HG03457 (cell line): ENCODE results near the gene CEP250.
"Not testable (repeated sequence)": the region's sequence is repeated elsewhere in the genome, so short reads cannot be mapped to it uniquely, and the experiment has no call there.

Experiments used
- ATAC-seq: cut with Tn5 transposase; IDR thresholded peaks from one replicate; pipeline ENCODE4 v1.9.1; 2021; ENCODE audit warnings: moderate number of reproducible peaks; ENCODE audit not compliant: unreplicated experiment

CEP250 gene

GRCh38 chr20:35449855-35450254 is 5.5 kb upstream of the CEP250 start:
- not testable (repeated sequence) for ATAC-seq

DNA sequence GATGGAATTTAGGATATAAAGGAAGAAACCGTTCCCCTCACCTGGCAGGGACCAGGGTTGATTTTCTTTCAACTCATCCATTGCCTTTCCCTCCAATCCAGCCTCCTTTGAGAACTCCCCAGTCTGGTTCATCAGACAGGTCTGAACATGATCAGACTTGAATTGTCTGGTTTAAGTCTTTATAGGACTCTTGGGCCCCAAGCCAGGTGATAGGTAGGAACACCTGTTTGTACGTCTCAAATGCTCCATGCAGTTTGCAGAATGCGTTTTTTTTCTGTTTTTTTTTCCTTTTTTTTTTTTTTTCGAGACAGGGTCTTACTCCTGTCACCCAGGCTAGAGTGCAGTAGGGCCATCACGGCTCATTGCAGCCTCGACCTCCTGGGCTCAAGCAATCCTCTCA is 4.1 kb upstream of the CEP250 start:
- no peak for ATAC-seq

- no peak for ATAC-seq
Measured at GRCh38 chr20:35453647-35454046, 1.8 kb upstream of the CEP250 start.

- not testable (repeated sequence) for ATAC-seq
Measured at GRCh38 chr20:35456700-35457099, 1.3 kb downstream of the CEP250 start.

GRCh38 chr20:35457539-35457938 is 2.1 kb downstream of the CEP250 start:
- not testable (repeated sequence) for ATAC-seq

GRCh38 chr20:35458388-35458787 is 3.0 kb downstream of the CEP250 start:
- no peak for ATAC-seq

GRCh38 chr20:35461620-35462019 is 6.2 kb downstream of the CEP250 start:
- ATAC-seq, result no peak

DNA sequence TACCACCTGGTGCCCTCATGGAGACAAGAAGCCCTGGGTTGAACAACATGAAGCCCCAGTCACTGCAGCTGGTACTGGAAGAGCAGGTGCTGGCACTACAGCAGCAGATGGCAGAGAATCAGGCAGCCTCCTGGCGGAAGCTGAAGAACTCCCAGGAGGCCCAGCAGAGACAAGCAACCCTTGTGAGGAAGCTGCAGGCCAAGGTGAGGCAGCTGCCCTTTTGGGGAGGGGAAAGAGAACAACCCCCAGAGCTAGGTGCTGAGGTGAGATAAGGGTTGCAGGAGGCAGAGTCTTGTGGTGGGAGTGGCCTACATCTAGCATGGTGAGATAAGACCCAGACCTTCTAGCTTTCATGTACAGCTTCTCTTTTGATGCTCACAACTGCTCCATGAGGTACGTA is 7.0 kb downstream of the CEP250 start:
- ATAC-seq, result no peak

DNA sequence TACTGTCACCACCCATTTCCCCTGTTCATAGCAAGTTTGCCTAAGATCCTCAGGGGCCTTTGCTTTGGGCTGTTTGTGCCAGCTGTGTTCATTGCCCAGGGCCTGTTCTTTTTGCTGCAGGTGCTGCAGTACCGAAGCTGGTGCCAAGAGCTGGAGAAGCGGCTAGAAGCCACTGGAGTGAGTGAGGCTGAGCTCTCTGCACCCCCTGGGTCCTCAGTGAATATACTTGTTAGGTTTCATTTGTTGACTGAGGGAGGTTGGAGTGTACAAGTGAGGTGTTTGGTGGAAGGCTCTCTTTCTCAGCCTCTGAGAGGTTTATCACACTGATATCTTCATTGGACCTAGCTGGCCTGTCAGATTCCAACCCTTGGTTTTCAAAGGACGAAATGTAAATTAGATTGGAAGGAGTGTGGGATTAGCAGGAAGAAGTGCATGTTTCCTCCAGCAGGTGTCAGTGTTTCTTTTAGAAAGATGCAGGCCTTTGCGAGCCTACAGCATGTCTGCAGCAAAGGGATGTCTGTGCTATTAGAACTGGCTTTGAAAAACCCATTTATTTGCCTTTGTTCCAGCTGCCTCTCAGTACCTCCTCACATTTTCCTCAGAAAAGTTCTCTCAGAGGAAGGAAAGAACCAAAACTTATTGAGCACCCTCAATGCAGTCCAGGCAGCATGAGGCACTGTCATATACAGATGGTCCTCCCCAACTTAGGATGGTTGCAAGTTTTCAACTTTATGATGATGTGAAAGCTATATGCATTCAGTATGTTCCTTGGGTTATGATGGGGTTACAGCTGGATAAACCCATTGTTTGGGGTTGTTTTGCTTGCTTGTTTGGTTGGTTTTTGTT is 8.3 kb downstream of the CEP250 start:
- ATAC-seq, result no peak

GRCh38 chr20:35465976-35466375 is 10.6 kb downstream of the CEP250 start:
- ATAC-seq, result no peak

DNA sequence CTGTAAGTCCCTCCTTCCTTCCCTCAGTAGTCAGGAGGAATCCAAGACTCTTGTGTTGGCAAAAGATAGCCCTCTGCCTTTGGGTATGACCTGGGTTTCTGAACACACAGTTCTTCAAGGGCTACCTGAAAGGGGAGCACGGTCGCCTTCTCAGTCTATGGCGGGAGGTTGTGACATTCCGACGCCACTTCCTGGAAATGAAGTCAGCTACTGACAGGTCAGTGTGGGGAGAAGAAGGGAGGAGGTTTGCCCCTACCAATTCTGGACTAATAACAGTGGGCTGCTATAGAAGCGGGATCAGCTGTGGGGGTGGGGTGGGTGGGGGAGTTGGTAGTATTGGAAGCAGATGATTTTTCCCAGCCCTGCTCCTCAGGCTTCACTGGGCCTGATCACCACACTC is 11.5 kb downstream of the CEP250 start:
- no peak for ATAC-seq

- ATAC-seq, result no peak
Measured at GRCh38 chr20:35467339-35468224, 12.2 kb downstream of the CEP250 start.

GRCh38 chr20:35468671-35469334 is 13.4 kb downstream of the CEP250 start:
- no peak for ATAC-seq

DNA sequence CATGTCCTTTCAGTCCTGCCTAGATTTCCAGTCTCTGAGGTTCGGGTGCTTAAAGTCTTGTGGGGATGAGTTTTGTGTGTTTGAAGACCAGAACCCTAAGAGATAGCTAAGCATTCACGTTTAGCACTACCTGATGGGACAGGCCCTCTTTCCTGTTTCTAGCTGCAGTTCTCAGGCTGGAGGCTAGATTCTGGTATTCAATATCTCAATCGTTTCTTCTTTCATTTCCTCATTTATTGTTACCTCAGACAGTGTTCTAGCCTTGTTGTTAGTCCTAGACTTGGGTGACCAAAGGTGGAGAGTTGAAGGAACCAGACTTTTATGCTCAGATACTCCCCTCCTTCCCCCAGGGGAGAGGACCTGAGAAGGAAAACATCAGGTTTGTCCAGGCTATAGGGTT is 16.8 kb downstream of the CEP250 start:
- no peak for ATAC-seq

- ATAC-seq, result no peak
Measured at GRCh38 chr20:35473684-35474083, 18.3 kb downstream of the CEP250 start.

- ATAC-seq, result no peak
Measured at GRCh38 chr20:35474303-35474871, 19.0 kb downstream of the CEP250 start.

DNA sequence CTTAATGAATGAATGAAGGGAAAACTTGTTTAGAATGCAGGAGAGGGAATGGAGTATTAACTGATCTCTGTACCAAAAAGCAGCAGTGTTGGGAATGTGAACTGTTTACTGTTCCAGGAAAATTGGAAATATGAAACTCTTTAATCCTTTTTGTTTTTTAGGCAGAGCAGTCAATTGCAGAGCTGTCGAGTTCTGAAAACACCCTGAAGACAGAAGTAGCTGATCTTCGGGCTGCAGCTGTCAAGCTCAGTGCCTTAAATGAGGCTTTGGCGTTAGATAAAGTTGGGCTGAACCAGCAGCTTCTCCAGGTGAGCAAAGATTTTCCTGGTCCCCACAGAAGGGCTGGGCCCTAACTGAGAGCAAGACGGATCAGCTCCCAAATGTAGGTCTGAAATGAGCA is 20.9 kb downstream of the CEP250 start:
- no peak for ATAC-seq

DNA sequence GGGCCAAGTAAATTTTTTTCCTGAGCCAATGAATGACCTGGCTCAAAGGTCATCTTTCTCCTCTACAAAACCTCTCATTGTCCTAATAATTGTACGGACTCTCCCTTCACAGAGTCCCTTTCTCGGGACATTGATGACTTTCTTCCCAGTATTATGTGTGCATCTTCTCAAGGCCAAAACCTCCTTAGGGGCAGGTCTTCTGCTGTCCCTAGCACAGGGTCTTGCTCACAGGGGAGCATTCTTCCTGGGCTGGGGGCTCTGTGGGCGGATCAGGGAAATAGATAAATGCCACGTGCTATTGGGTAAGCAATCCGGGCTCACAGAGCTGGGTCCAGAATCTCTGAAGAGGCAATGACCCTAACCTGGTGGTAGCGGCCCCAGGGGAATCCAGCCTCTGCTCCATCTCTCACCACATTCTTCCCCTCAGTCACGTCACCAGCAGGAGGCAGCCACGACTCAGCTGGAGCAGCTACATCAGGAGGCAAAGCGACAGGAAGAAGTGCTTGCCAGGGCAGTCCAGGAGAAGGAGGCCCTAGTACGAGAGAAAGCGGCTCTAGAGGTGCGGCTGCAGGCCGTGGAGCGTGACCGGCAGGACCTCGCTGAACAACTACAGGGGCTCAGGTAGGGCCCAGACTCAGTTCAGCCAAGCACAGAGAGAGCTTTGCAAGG is 23.5 kb downstream of the CEP250 start:
- no peak for ATAC-seq

GRCh38 chr20:35479798-35480197 is 24.4 kb downstream of the CEP250 start:
- ATAC-seq, result no peak

- ATAC-seq, result no peak
Measured at GRCh38 chr20:35487479-35487878, 32.1 kb downstream of the CEP250 start.

- ATAC-seq, result no peak
Measured at GRCh38 chr20:35489717-35490116, 34.3 kb downstream of the CEP250 start.
